ENCODE data around the gene TTLL6. TPM values are rescaled to one million over a fixed set of nuclear protein-coding genes. Genes with fewer than 3 reads are reported as not detected.
A peak's percentile ranks its signal among the peaks of the same experiment; 100 is the strongest.

Gene TTLL6
- total and polyA plus RNA-seq, 2 of the 4 experiments (the other 2 are of a cell fraction) = not detected

DNA sequence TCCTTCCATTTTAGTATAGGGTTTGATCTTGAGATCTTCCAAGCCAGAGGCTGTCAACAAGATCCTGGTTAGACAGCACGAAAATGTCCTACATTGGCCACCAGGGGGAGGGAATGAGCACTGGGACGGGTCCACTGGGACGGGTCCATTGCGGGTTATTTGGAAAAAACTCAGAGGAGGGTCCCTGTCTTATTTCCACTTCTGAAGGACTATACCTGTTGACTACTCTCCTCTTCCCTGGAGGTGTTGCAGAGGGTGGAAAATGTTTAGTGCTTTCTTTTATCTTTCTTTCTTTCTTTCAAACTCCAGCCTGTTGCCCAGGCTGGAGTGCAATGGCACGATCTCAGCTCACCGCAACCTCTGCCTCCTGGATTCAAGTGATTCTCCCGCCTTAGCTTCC is 2.5 kb downstream of the TTLL6 start:
- no peak overlapping the region for H2BK120ac ChIP-seq (ENCODE audit: low read depth, low read length)
- H3K79me1 ChIP-seq (ENCODE audit: low read depth in 1 of 2, low read length in 2 of 2) = no peaks in the 10 kb centered on the region
- H2AK9ac ChIP-seq (replicated peaks; ENCODE audit: low read depth, low read length, poor library complexity) = no peak overlapping the region
- no peak overlapping the region for H3K4me3 ChIP-seq (ENCODE audit: insufficient read depth, low read depth, low read length)
- H3K4me2 ChIP-seq (ENCODE audit: low read depth, low read length) = no peak overlapping the region
- H3K4ac ChIP-seq (ENCODE audit: low read depth, low read length) = no peak overlapping the region
- ATAC-seq (ENCODE audit: low read depth) (peak; percentile 46; the same call in 1 of the 2 replicates), DNase-seq (peak; percentile 37)
- H4K8ac ChIP-seq (ENCODE audit: low read depth in 2 of 2, low read length in 2 of 2) = no peak overlapping the region
- H3K4me1 ChIP-seq (ENCODE audit: control insufficient read depth, insufficient read depth, low read length) = 0 out of 2 replicates have a peak, but pooled peaks cover 2% of the 10 kb centered on the region
- H3K36me3 ChIP-seq (ENCODE audit: control insufficient read depth, insufficient read depth, low read length) = no peaks in the 10 kb centered on the region
- H3K9me3 ChIP-seq (ENCODE audit: control insufficient read depth, insufficient read depth, low read length) = no peaks in the 10 kb centered on the region
- no peak overlapping the region for H4K5ac ChIP-seq (ENCODE audit: low read depth, low read length)
- TF ChIP-seq, protein P1, sequence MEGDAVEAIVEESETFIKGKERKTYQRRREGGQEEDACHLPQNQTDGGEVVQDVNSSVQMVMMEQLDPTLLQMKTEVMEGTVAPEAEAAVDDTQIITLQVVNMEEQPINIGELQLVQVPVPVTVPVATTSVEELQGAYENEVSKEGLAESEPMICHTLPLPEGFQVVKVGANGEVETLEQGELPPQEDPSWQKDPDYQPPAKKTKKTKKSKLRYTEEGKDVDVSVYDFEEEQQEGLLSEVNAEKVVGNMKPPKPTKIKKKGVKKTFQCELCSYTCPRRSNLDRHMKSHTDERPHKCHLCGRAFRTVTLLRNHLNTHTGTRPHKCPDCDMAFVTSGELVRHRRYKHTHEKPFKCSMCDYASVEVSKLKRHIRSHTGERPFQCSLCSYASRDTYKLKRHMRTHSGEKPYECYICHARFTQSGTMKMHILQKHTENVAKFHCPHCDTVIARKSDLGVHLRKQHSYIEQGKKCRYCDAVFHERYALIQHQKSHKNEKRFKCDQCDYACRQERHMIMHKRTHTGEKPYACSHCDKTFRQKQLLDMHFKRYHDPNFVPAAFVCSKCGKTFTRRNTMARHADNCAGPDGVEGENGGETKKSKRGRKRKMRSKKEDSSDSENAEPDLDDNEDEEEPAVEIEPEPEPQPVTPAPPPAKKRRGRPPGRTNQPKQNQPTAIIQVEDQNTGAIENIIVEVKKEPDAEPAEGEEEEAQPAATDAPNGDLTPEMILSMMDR (conservative IDR thresholded peaks at IDR 0.05; ENCODE audit: low read depth, low read length) = peak; percentile 74
- TF ChIP-seq MXI1 (IDR thresholded peaks at IDR 0.05; ENCODE audit: borderline replicate concordance, low read depth, low read length) (no peak), RCOR1 (IDR thresholded peaks at IDR 0.05; ENCODE audit: insufficient replicate concordance, low read length) (no peak), SMC3 (IDR thresholded peaks at IDR 0.05; ENCODE audit: low read depth, low read length) (peak; percentile 76), RAD21 (IDR thresholded peaks at IDR 0.05; ENCODE audit: low read length) (peak; percentile 59), MAFK (IDR thresholded peaks at IDR 0.05; ENCODE audit: low read depth, low read length) (no peak), RFX5 (IDR thresholded peaks at IDR 0.05; ENCODE audit: low read depth, low read length) (no peak)
- TF ChIP-seq, protein P2, sequence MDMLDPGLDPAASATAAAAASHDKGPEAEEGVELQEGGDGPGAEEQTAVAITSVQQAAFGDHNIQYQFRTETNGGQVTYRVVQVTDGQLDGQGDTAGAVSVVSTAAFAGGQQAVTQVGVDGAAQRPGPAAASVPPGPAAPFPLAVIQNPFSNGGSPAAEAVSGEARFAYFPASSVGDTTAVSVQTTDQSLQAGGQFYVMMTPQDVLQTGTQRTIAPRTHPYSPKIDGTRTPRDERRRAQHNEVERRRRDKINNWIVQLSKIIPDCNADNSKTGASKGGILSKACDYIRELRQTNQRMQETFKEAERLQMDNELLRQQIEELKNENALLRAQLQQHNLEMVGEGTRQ (IDR thresholded peaks at IDR 0.05; ENCODE audit: low read depth, low read length) = no peak
- TF ChIP-seq, protein P3, sequence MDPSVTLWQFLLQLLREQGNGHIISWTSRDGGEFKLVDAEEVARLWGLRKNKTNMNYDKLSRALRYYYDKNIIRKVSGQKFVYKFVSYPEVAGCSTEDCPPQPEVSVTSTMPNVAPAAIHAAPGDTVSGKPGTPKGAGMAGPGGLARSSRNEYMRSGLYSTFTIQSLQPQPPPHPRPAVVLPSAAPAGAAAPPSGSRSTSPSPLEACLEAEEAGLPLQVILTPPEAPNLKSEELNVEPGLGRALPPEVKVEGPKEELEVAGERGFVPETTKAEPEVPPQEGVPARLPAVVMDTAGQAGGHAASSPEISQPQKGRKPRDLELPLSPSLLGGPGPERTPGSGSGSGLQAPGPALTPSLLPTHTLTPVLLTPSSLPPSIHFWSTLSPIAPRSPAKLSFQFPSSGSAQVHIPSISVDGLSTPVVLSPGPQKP (IDR thresholded peaks at IDR 0.05; ENCODE audit: borderline replicate concordance, low read depth, low read length) = no peak
- H3K56ac ChIP-seq (ENCODE audit: extremely low read depth, insufficient read depth, low read length) = no peak overlapping the region
- H2AK5ac ChIP-seq (ENCODE audit: low read depth, low read length) = no peak overlapping the region
- H2BK5ac ChIP-seq (ENCODE audit: low read depth, low read length, poor library complexity, severe bottlenecking) = no peak overlapping the region
- no CpG with 5 or more reads among the region's 7 CpGs for WGBS, 2 experiments (ENCODE audit: extremely low coverage in 2 of 2, insufficient read length in 1 of 2)
- no peak overlapping the region for H3K9ac ChIP-seq (ENCODE audit: low read depth, low read length)
- no peak overlapping the region for H3K14ac ChIP-seq (replicated peaks; ENCODE audit: low read depth, low read length)
- POLR2A ChIA-PET (ENCODE audit: unreplicated experiment) = interaction anchor here (0.6 kb wide), 1 partner anchor 18 kb away, joined by 12 read pairs; no protein-coding TSS in a partner anchor
- intact Hi-C loops (cut with micrococcal nuclease) = loop anchor here (1.0 to 5.0 kb wide), 2 partner anchors 65 to 218 kb away; no protein-coding TSS in a partner anchor
- H3K23ac ChIP-seq (ENCODE audit: low read depth, low read length) = no peak overlapping the region; the same call in 1 of the 2 replicates
- H2BK20ac ChIP-seq (ENCODE audit: low read depth, low read length) = no peak overlapping the region
- CTCF ChIA-PET = interaction anchor here (0.6 to 7.7 kb wide), 3 partner anchors 27 to 191 kb away, joined by 3 to 82 read pairs (median 5); no protein-coding TSS in a partner anchor
- no peak overlapping the region for H3K18ac ChIP-seq (ENCODE audit: low read depth, low read length)
- no peak overlapping the region for H2BK15ac ChIP-seq (ENCODE audit: low read depth, low read length)
- in situ Hi-C loops (cut with MboI; ENCODE audit: low sequenced_read_pairs) = no loop called here
- no peak overlapping the region for H3K27ac ChIP-seq (ENCODE audit: insufficient read depth, low read length)
- dilution Hi-C loops (cut with HindIII; ENCODE audit: low sequenced_read_pairs, unreplicated experiment) = no loop called here
- no TSS peak for BruUV-seq (replicated peaks)
- H4K20me1 ChIP-seq (ENCODE audit: insufficient read depth, low read length) = no peaks in the 10 kb centered on the region
- H4K91ac ChIP-seq (ENCODE audit: insufficient read depth, low read depth, low read length) = no peak overlapping the region
- H2AFZ ChIP-seq (replicated peaks; ENCODE audit: low read length, poor library complexity) = no peak overlapping the region
- 0 out of 2 replicates have a peak, but pooled peaks cover 4% of the 10 kb centered on the region for H3K9me1 ChIP-seq (ENCODE audit: insufficient read depth, low read length)
- H3K27me3 ChIP-seq (ENCODE audit: control insufficient read depth, insufficient read depth, low read length) = peaks cover 38% of the 10 kb centered on the region
